Stomach (tissue), 4 donors: Measurements from ENCODE around the gene OCRL.

Experiments
- CTCF ChIP-seq, 7 experiments: fragments of 450-650 bp in 4 of 7; fragments of 200-600 bp in 3 of 7; sonication (generic) in 3 of 7; IDR thresholded peaks; one replicate each; pipeline ENCODE4 v1.5.1; 2016 to 2019; ENCODE audit warnings: antibody characterized with exemption in 7 of 7, control low read depth in 2 of 7, mild to moderate bottlenecking in 1 of 7
- POLR2A ChIP-seq, 4 donors: fragments of 450-650 bp; IDR thresholded peaks; one replicate each; pipeline ENCODE4 v1.6.1; 2016; ENCODE audit warnings: antibody characterized with exemption in 4 of 4, control low read depth in 2 of 4, mild to moderate bottlenecking in 1 of 4, moderate library complexity in 1 of 4
- POLR2AphosphoS5 ChIP-seq, 3 donors: sonication (generic); formaldehyde crosslinking; IDR thresholded peaks; one replicate each; pipeline ENCODE4 v1.6.1; 2016; ENCODE audit warnings: antibody characterized with exemption in 3 of 3

GRCh38 chrX:129618997-129619396 is 78.9 kb downstream of the OCRL start:
- TF ChIP-seq POLR2A (IDR thresholded peaks at IDR 0.05): no peak
- no peak for TF ChIP-seq CTCF (IDR thresholded peaks at IDR 0.05)
- TF ChIP-seq POLR2AphosphoS5 (IDR thresholded peaks at IDR 0.05): no peak
